ENCODE data around the gene ASCC3.

GRCh38 chr6:100460650-100461204, 420.4 kb downstream of the ASCC3 start:
- no peak for TF ChIP-seq EZH2 (IDR thresholded peaks at IDR 0.05; ENCODE audit: insufficient read depth, poor library complexity, severe bottlenecking)
- TF ChIP-seq EZH2phosphoT487 (IDR thresholded peaks at IDR 0.05; ENCODE audit: insufficient read depth, low read depth): no peak

Data from GM23248 (cell line).